Gastroesophageal sphincter (tissue), 4 donors: ENCODE data around the gene RPA1. TPM values are rescaled to one million over a fixed set of nuclear protein-coding genes. Genes with fewer than 3 reads are reported as not detected.

ENCODE experiments used
- ATAC-seq: fragments of 150-250 bp; one replicate; pipeline ENCODE4 v1.9.1; 2016; ENCODE audit warnings: mild to moderate bottlenecking, moderate library complexity
- H3K27ac ChIP-seq, 4 donors: fragments of 200-600 bp; sonication (generic) in 3 of 4; 1 replicate in 3 of 4; 2 replicates in 1 of 4; pipeline ENCODE4 v1.5.1; 2016 to 2019
- H3K27me3 ChIP-seq: fragments of 200-600 bp; sonication (generic); one replicate; pipeline ENCODE4 v1.5.1; 2019
- H3K36me3 ChIP-seq, 2 donors: fragments of 200-600 bp; sonication (generic); one replicate each; pipeline ENCODE4 v1.5.1; 2019; ENCODE audit warnings: control low read depth in 1 of 2
- H3K4me1 ChIP-seq, 3 donors: fragments of 200-600 bp; sonication (generic); 1 replicate in 2 of 3; 2 replicates in 1 of 3; pipeline ENCODE4 v1.5.1; 2016 to 2019; ENCODE audit warnings: control low read depth in 2 of 3
- H3K4me3 ChIP-seq, 2 donors: fragments of 200-600 bp; sonication (generic); one replicate each; pipeline ENCODE4 v1.5.1; 2019; ENCODE audit warnings: mild to moderate bottlenecking in 1 of 2, moderate library complexity in 1 of 2
- H3K9me3 ChIP-seq, 3 donors: fragments of 200-600 bp; sonication (generic); one replicate each; pipeline ENCODE4 v1.5.1; 2017 to 2019; ENCODE audit warnings: control low read depth in 2 of 3
- CTCF ChIP-seq, 4 experiments: fragments of 200-600 bp in 2 of 4; fragments of 450-650 bp in 2 of 4; sonication (generic) in 1 of 4; IDR thresholded peaks; one replicate each; pipeline ENCODE4 v1.5.1; 2017 to 2019; ENCODE audit warnings: antibody characterized with exemption in 4 of 4, mild to moderate bottlenecking in 2 of 4, moderate library complexity in 2 of 4
- EP300 ChIP-seq: sonication (generic); formaldehyde crosslinking; IDR thresholded peaks from one replicate; pipeline ENCODE4 v1.6.1; 2017; ENCODE audit warnings: antibody characterized with exemption, mild to moderate bottlenecking
- POLR2A ChIP-seq, 2 donors: fragments of 450-650 bp; IDR thresholded peaks; one replicate each; pipeline ENCODE4 v1.6.1; 2017; ENCODE audit warnings: antibody characterized with exemption in 2 of 2, mild to moderate bottlenecking in 2 of 2, moderate library complexity in 1 of 2
- POLR2AphosphoS5 ChIP-seq: sonication (generic); formaldehyde crosslinking; IDR thresholded peaks from one replicate; pipeline ENCODE4 v1.6.1; 2017; ENCODE audit warnings: antibody characterized with exemption
- WGBS, 2 donors: methylation state at CpG; one replicate each; pipeline ENCODE4 v1.1.5; 2018; ENCODE audit warnings: low coverage in 1 of 2; 5-methylcytosine and 5-hydroxymethylcytosine counted together
- total RNA-seq, 4 donors: library from RNA; depleted of rRNA; stranded (reverse); fragments of >200 nt; gene quantifications; one replicate each; pipeline ENCODE4 v1.1.0, GENCODE V29; 2016

RPA1 gene
- total RNA-seq, 4 donors from 2014 or later: 22.0 to 33.0 (median 25.2) TPM

- ATAC-seq: no peak
- no CpG with 5 or more reads among the region's 25 CpGs for WGBS, 2 donors
- H3K27ac ChIP-seq: no peak overlapping the region
- H3K4me3 ChIP-seq: no peak overlapping the region
- H3K27me3 ChIP-seq: peaks cover 5% of the 10 kb centered on the region
- peaks cover 0 to 16% (median 2%) of the 10 kb centered on the region in 3 donors for H3K4me1 ChIP-seq
- H3K36me3 ChIP-seq: no peaks in the 10 kb centered on the region
- no peak for TF ChIP-seq POLR2AphosphoS5
- TF ChIP-seq POLR2A (IDR thresholded peaks at IDR 0.05): no peak
- no peak for TF ChIP-seq CTCF (IDR thresholded peaks at IDR 0.05)
- no peak for TF ChIP-seq EP300
- no peaks in the 10 kb centered on the region for H3K9me3 ChIP-seq
These were observed 107.7 kb downstream of the RPA1 start for GRCh38 chr17:1937461-1937860.

- Histone ChIP-seq H3K9me3 (no peaks in the 10 kb centered on the region), H3K27me3 (peaks cover 5% of the 10 kb centered on the region), H3K4me3 (no peak overlapping the region), H3K4me1 (peaks cover 0 to 11% (median 0%) of the 10 kb centered on the region in 3 donors), H3K36me3 (no peaks in the 10 kb centered on the region), H3K27ac (no peak overlapping the region)
- no peak for TF ChIP-seq EP300
- TF ChIP-seq POLR2A (IDR thresholded peaks at IDR 0.05): no peak
- no peak for TF ChIP-seq CTCF (IDR thresholded peaks at IDR 0.05)
- WGBS, 2 donors: 57 to 71% methylated on average over 15 to 19 of the region's 27 CpGs
- ATAC-seq: no peak
These were observed 110.4 kb downstream of the RPA1 start for GRCh38 chr17:1939981-1940809.

GRCh38 chr17:1940810-1941185 lies 111.0 kb downstream of the RPA1 start:
- Histone ChIP-seq H3K4me1 (peaks cover 0 to 11% (median 0%) of the 10 kb centered on the region in 3 donors), H3K4me3 (no peak overlapping the region), H3K27ac (no peak overlapping the region), H3K27me3 (peaks cover 5% of the 10 kb centered on the region), H3K9me3 (no peaks in the 10 kb centered on the region), H3K36me3 (no peaks in the 10 kb centered on the region)
- ATAC-seq: no peak
- TF ChIP-seq POLR2A (IDR thresholded peaks at IDR 0.05): no peak
- TF ChIP-seq EP300: no peak
- TF ChIP-seq CTCF (IDR thresholded peaks at IDR 0.05): no peak
- no peak for TF ChIP-seq POLR2AphosphoS5
- WGBS, 2 donors: 60% methylated on average over 1 of the region's 10 CpGs; no CpG with 5 or more reads in 1 of the 2 donors

- H3K9me3 ChIP-seq: no peaks in the 10 kb centered on the region
- H3K27me3 ChIP-seq: peaks cover 5% of the 10 kb centered on the region
- no peak for ATAC-seq
- peaks cover 0 to 11% (median 0%) of the 10 kb centered on the region in 3 donors for H3K4me1 ChIP-seq
- TF ChIP-seq EP300 (no peak), POLR2AphosphoS5 (no peak), POLR2A (IDR thresholded peaks at IDR 0.05) (no peak), CTCF (IDR thresholded peaks at IDR 0.05) (no peak)
- no peak overlapping the region for H3K27ac ChIP-seq
- no peak overlapping the region for H3K4me3 ChIP-seq
- no peaks in the 10 kb centered on the region for H3K36me3 ChIP-seq
- no CpG with 5 or more reads among the region's 23 CpGs for WGBS, 2 donors
These were observed 111.7 kb downstream of the RPA1 start for GRCh38 chr17:1941272-1942065.

GRCh38 chr17:1942066-1942365 lies 112.2 kb downstream of the RPA1 start:
- H3K27ac ChIP-seq: no peak overlapping the region
- H3K9me3 ChIP-seq: no peaks in the 10 kb centered on the region
- no peak for TF ChIP-seq POLR2AphosphoS5
- no peak for TF ChIP-seq CTCF (IDR thresholded peaks at IDR 0.05)
- no peak for TF ChIP-seq POLR2A (IDR thresholded peaks at IDR 0.05)
- TF ChIP-seq EP300: no peak
- no peak overlapping the region for H3K4me3 ChIP-seq
- H3K36me3 ChIP-seq: no peaks in the 10 kb centered on the region
- no peak for ATAC-seq
- no CpG with 5 or more reads among the region's 7 CpGs for WGBS, 2 donors
- peaks cover 5% of the 10 kb centered on the region for H3K27me3 ChIP-seq
- peaks cover 0 to 11% (median 0%) of the 10 kb centered on the region in 3 donors for H3K4me1 ChIP-seq
